Stimulated activated CD4-positive, alpha-beta T cell treated with anti-CD3 and anti-CD28 coated beads, Interleukin-2, amount 100 ng/mL, for 48 hours (primary cell): Measurements from ENCODE around the gene KIAA0040.
"Not testable (repeated sequence)": the region's sequence is repeated elsewhere in the genome, so short reads cannot be mapped to it uniquely, and the experiment has no call there.

Experiments
- DNase-seq, 2 donors: peaks; one replicate each; pipeline ENCODE4 v3.0.0-alpha.2; 2020

The KIAA0040 gene

GRCh38 chr1:175133673-175134435 lies 58.7 kb downstream of the KIAA0040 start:
- DNase-seq, result no peak

- DNase-seq, result no peak
Measured at GRCh38 chr1:175132436-175132835, 60.1 kb downstream of the KIAA0040 start.

GRCh38 chr1:175131095-175131494 lies 61.5 kb downstream of the KIAA0040 start:
- no peak for DNase-seq

- no peak for DNase-seq
Measured at GRCh38 chr1:175130649-175131045, 61.9 kb downstream of the KIAA0040 start.

- DNase-seq, result no peak
Measured at GRCh38 chr1:175129997-175130648, 62.5 kb downstream of the KIAA0040 start.

GRCh38 chr1:175129644-175129996 lies 63.0 kb downstream of the KIAA0040 start:
- no peak for DNase-seq

- no peak for DNase-seq
Measured at GRCh38 chr1:175129182-175129581, 63.4 kb downstream of the KIAA0040 start.

GRCh38 chr1:175128523-175128922 lies 64.1 kb downstream of the KIAA0040 start:
- no peak for DNase-seq

- no peak for DNase-seq
Measured at GRCh38 chr1:175127565-175127964, 65.0 kb downstream of the KIAA0040 start.

- no peak for DNase-seq
Measured at GRCh38 chr1:175126347-175126746, 66.2 kb downstream of the KIAA0040 start.

GRCh38 chr1:175124861-175125260 lies 67.7 kb downstream of the KIAA0040 start:
- no peak for DNase-seq

- DNase-seq, result no peak
Measured at GRCh38 chr1:175120511-175120910, 72.1 kb downstream of the KIAA0040 start.

- no peak for DNase-seq
Measured at GRCh38 chr1:175118375-175119367, 73.9 kb downstream of the KIAA0040 start.

- DNase-seq, result no peak
Measured at GRCh38 chr1:175116903-175117302, 75.7 kb downstream of the KIAA0040 start.

GRCh38 chr1:175116210-175116798 lies 76.3 kb downstream of the KIAA0040 start:
- no peak for DNase-seq

GRCh38 chr1:175114996-175115395 lies 77.6 kb downstream of the KIAA0040 start:
- DNase-seq, result no peak

GRCh38 chr1:175108331-175108820 lies 84.2 kb downstream of the KIAA0040 start:
- not testable (repeated sequence) for DNase-seq
